GM20431 (cell line): ENCODE measurements around the gene FOCAD.

Experiments
- in situ Hi-C: fragments of 300-500 bp; cut with MseI, MboI; formaldehyde crosslinking; loops from one replicate; pipeline ENCODE4 v1.15.0; 2020; ENCODE audit warnings: low sequenced_read_pairs; ENCODE audit not compliant: unreplicated experiment

FOCAD gene

DNA sequence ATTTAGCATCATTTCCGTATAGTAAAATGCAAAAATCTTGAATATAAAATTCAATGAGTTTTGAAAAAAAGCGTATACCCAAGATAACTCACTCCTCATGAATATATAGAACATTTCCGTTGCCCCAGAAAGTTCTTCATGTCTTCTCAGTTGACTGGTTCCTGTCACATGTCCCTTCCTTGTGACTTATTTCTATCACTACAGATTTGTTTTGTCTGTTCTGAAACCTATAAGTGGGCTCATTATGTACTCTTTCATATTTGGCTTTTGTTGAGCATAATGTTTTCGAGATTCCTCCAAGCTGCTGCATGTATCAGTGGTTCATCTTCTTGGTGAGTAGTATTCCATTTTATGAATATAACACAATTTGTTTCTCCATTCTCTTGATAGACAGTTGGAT is 358.4 kb downstream of the FOCAD start:
- in situ Hi-C loops: no loop called here

DNA sequence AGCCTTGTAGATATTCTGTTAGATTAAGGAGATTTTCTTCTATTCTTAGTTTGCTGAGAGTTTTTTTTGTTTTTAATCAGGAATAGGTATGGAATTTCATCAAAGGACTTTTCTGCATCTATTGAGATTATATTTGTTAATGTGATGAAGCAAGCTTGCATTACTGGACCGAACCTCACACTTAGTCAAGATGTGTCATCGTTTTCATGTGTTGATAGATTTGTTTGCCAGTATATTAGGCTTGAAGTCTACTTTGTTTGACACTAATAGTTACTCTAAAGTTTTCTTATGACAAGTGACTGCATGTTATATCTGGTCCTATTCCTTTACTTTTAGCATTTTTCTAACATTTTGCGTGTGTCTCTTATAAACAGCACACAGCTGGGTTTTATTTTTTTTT is 359.8 kb downstream of the FOCAD start:
- in situ Hi-C loops: no loop called here
